GM18502 (cell line): ENCODE measurements around the gene SLAMF8.

ENCODE experiments used
- ATAC-seq: cut with Tn5 transposase; IDR thresholded peaks from one replicate; pipeline ENCODE4 v1.9.1; 2021; ENCODE audit warnings: mild to moderate bottlenecking; ENCODE audit not compliant: unreplicated experiment, poor library complexity

The SLAMF8 gene

DNA sequence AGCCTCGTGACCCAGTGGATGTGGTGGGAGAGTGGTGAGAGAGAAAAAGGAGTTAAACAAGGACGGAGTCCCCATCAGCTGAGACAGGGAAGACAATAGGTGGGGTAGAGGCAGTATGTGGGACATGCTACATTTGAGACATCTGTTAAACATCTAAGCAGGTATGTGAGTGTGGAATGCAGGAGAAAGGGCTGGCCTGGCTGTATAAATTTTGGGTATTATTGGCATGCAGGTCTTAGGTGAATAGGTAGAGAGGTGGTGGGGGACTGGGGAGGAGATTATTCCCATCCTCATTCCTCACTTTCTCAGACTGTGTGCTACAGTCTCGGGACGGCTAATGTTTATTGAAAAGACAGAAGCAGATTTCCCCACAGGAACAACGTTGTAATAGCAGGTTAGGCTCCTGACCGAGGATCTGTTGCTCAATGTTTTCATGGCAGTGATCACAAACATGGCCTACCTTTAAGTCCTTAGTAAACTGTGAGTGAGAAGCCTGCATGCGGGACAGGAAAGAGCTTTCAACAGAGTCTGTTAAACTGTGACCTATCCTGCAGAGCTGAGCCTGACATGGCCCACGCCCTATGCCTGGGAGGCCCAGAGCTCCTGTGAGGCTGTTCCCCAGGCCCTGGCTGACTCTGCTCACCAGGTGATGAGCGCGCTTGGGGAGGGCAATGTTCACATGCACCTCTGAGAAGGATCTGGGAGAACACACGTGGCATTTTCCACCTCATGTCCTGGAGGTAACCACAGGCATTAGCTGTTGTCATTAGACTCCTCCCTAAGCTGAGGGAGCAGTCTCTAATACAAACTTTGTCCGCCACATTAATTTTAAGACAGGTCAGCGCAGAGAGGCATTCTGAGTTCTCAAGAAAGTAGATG, 19.3 kb downstream of the SLAMF8 start:
- no peak for ATAC-seq

DNA sequence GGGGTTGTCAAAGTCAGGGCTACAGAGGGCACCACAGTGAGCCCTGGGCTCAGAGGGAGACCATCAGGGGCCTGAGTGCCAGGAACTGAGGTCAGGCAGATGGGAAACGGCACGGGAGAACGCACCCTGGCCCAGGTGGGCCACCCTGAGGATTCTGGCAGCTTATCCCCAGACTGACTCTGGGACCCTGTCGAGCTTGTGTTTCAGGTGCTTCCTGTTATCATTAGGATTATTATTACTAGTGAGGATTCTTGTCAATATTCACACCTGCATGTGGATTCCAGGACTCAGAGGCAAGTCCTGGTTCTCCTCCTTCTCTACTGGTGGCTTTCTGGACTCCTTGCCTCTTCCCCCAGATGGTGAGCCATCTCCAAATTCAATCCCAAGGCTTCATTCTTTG, 20.6 kb downstream of the SLAMF8 start:
- ATAC-seq = no peak

DNA sequence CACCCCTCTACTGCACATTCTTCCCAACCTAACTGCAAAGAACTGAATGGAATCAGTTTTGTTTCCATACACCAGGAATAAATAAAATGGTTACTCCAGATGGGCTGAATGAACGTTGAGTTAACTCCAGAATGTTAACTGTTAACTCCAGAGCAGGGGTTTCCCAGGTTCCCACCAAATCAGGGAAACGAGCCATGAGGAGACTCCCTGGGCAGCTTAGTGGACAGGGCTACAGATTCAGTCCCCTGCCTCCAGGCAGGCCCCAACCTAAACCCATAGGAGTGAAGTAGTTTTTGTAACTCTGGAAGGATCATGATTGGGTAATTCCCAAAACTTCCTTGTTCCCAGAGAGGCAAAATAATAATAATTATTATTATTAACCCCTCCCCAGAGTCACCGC, 21.7 kb downstream of the SLAMF8 start:
- ATAC-seq = no peak

DNA sequence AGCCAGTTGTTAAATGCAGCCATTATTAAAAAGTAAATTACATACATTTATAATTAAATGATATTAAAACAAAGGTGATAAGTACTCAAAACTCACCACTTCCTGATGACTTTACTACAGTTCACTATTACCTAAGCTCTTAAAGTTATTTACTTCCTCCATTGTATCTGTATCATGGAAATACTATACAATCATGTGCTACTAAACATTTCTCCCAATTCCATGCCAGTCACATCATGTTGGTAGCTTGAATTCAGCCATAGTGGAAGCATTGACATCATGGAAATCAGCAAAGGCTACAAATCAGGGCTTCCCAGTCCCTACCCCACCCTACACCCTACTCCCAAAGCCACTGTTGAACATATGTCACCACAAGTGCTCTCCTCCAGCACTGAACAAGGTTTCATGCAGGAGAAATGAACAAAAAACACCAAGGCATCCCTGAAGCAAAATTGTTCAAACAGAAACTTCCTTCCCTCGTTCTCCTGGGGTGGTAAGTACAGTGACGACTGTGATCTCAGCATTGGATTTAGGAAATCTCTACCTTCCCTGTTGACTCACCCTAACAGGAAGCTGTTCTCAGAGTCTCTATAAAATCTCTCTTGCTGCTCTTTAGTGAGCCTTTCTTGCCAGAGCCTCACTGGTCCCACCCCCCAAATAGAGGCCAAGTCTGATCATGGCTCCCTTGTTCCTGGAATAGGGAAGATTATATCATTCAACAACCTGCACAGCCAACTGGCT, 23.1 kb downstream of the SLAMF8 start:
- no peak for ATAC-seq

DNA sequence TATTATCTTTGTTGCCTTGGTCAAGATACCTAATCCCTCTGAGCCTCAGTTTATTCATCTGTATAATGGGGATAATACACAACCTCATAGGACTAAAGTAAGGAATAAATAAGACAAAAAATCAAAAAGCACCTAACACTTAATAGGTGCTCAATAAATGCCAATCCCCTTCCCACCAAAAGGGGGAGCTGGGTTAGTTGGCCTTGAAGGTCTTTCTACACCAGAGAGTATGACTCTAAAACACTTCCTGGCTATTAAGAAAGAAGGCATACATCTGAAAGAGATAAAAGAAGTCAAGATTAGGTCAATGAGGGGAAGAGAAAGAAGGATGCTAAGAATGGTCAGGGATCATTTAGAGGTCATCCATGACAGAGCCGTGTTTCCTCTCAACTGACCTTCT, 24.7 kb downstream of the SLAMF8 start:
- no peak for ATAC-seq

DNA sequence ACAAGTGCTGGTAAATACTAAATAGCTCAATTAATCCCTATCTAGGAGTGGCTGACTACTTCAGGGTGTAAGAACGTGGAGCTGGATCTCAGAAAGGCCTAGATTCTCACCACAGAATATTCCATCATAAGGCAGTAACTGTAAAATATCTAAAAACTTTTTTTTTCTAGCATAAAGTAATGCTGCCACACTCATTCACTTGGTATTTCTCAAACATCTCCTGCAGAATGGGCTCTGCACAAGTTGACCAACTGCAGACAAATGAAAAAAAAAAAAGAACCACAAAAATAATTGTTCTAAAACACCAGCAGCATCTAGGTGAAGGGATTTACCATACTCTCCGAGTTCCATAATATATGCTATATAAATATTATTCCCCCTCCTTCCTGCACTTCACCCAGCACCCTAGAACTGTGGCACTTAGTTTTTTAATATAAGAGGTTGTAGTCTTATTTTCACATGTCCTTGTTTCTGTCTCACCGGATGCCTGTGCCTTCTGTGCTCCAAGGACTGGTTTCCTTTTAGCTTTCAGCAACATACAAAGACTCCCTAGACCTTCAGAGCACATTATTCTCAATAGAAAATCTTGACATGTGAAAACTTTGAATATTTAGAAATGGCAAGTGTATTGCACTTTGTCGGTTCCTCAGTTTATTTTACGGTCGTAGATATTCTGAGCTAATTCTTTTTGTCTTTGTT, 26.9 kb downstream of the SLAMF8 start:
- no peak for ATAC-seq

DNA sequence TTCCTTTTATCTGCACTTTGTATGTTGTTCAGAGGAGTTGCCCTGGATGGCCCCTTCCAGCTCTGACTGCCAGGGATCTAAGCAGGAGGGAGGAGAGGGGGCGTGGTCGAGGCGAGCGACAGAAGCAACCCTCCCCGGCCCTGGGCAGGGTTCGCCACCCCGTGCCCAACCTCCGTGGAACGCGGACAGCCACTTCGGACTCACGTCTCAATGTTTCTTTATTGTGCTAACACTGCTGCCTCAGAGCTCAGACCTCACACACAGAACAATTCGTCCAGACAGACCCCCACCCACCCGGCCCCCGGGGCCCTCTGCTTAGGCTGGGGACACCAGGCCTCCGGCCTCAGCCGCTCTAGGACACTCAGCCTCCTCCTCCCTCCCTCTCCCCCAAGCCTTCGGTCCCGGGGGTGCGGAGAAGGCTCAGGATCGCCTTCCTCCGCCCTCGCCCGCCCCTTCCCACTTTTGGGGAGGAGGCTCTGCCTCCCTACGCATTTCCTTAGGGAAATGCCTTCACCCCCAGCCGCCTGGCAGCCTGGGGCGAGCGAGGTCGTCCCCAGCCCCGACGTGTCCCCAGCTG, 27.5 kb downstream of the SLAMF8 start:
- peak; percentile 23 for ATAC-seq

DNA sequence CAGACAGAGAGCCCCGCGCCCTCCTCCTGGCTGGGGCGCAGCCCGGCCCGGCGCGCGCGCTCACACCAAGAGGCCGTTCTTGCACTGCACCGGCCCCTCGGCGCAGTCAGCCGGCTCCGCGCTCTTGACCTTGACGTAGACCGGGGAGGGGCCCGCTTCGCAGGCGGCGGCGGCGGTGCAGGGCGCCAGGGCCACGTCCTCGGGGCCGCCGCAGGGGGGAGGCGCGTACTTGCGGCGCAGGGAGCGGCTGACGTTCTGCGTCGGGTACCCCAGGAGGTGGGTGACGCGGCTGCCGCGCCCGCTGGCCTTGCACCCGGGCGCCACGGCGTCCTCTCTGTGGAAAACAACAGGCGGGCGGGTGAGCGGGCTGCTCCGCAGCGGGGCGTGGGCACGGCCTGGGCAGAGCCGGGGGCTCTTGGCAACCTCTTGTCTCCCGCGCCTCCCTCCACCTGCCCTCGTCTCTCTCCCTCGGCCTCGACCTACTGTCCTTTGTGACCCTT, 28.1 kb downstream of the SLAMF8 start:
- peak; percentile 94 for ATAC-seq

DNA sequence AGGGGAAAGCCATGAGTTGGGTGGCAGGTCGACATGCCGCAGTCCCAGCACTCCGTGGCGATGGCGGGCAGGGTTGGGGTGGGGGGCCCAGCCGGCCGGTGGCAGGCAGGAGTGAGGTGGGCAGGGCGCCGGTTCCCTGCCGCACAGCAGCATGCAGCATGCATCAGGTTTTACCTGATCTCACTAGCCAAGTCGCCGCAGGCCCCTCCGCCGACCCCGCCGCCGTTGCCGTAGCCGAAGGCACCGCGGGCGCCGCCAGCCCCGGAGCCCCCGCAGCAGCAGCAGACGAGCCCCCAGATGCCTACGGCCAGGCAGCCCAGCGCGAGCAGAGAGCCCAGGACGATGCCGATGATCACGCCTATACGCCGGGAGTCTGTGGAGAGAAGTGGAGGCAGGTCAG, 29.0 kb downstream of the SLAMF8 start:
- no peak for ATAC-seq

DNA sequence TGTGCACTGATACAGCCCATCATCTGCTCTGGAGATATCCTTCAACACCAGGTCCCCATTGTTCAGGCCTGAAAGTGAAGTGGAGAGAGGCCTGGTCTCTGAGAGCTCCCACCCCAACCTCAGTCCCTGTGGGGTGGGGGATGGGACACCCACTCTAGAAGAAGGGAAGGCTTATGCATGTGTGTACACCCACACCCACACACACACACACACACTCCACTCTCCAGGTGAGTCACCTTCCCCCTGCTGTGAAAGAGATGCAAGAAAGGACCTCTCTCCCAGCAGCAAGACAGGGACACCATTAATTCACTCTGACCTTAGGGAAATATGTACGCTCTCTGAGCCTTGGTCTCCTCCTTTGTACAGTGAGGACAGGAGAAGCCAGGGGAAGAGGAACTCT, 29.9 kb downstream of the SLAMF8 start:
- no peak for ATAC-seq

DNA sequence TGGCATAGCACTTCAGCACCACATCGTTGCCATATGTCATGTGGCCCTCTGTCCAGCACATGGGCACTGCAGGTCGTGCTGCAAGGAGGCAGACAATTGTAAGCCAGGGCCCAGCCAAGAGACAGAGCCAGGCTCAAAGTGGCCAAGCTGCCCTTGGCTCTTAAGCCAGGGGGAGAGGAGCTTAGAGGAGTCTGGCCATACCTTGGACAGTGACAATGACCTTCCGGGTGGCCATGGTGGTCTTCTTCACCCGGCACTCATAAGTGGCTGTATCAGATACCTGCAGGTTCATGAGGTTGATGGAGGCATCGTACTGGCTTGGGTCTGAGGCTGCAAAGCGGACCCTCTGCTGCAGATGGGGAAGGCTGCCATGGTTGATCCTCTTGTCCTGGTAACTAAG, 31.2 kb downstream of the SLAMF8 start:
- ATAC-seq = no peak

DNA sequence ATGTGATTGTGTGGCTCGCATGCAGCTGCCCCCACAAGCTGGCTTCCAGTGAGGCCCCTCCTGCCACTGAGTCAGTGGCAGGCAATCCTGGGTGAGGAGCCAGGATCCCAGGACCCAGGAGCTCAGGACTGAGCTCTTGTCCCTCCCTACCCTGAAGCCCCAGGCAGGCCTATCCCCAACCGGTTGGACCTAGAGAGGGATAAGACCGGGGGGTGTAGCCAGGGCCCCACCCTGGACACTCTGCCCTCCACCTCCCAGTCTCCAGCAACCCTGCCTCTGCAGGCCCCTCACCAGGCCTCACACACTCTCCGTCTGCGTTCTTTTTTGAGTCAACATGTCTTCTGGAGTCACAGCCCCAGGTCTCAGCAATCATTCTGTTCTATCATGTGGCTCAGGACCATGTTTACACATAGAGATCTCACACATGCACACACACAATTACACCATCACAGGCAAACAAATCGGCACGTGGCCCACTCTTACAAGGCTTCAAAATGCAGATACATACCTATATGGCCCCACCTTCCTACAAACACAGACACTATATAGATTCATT, 33.2 kb downstream of the SLAMF8 start:
- no peak for ATAC-seq

DNA sequence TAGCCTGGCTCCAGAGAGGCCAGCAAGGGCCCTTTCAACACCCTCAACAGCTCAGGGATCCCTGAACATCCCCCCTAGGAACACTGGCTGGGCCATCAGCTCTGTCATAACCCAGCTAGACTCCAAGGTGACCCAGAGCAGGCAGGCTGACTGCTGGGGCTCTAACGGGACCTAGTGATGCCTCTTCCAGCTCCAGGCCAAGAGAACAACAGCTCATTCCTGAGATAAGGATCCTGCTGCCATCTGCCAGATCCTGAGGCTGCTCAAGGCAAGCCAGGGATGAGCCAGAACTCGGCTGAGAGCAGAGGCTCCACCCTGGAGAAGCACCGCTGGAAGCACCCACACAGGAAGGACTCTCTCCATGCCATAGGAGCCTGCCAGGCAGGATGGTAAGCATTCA, 33.8 kb downstream of the SLAMF8 start:
- ATAC-seq = no peak

DNA sequence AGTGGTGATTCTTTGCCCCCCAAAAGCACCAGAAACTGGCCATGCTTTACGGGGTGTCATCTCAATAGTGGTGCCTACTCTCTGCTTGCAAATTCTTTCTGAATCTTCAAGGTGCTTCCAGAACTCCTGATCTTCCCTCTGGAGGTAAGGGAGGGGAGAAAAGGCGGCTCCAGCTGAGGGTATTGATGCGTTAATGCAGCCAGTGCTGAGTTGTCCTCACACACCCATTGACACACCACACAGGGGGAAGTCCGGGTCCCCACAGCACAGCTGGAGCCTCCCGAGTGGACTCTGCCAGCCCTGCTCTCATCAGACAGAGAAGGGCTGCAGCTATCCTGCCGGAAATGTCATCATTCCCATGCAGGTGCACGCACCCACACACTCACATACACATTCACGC, 34.5 kb downstream of the SLAMF8 start:
- ATAC-seq = no peak

DNA sequence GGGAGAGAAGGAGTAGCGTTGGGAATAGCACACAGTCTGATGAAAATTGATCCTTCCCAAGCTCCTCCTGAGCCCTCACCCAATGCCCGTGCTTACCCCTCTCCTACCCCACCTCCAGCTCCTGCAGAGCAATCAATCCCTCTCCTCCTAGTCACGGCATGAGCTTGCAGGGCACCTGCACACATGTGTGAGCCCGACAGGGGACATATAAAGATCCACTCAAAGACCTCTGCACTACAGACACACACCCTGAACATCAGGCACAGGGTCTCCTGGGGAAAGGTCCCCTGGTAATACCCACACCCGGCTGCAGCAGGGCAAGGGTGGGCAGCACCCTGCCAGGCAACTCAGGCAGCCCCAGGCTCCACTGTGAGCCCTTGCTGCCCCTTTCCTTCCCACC, 35.4 kb downstream of the SLAMF8 start:
- no peak for ATAC-seq

DNA sequence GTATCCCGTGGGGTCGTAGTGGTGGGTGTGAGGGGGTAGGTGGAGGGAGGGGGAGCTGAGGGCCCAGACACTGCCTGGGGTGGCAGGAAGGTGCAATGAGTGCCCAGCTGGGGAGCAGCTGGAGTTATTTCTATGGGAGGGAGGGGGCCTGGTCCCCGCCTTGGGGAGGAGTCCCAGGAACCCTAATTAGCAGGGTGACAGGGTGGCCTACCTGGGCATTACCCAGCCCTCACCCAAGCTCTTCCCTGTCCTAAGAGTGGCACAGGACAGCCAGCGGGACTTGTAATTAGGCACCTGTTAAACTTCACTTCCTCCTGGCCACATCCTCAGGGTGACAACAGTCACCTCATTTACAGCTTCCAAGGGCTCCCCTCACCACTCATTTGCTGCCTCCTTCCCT, 35.9 kb downstream of the SLAMF8 start, which contains the start of gene VSIG8:
Gene VSIG8, minus strand, starts transcription at position 101 of the 400 bp plus-strand sequence. CDS start 136 bp downstream, outside the sequence.
- ATAC-seq = no peak

DNA sequence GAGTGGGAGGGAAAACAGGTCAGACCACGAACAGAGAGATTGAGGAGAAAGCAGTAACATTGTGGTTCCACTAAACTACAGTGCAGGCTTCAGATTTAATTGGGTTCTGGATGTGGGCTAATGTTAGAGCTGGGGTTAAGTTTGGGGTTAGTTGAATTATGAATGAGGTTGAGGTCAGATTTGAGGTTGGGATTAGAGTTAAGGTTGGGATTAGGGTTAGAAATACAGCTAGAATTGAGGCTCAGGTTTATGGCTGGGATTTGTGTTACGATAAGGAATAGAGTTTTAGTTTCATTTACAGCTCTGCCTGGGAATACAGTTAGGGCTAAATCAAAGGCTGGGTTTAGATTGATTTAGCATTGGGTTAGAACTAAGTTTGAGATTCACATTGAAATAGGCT, 37.6 kb downstream of the SLAMF8 start:
- ATAC-seq = no peak

DNA sequence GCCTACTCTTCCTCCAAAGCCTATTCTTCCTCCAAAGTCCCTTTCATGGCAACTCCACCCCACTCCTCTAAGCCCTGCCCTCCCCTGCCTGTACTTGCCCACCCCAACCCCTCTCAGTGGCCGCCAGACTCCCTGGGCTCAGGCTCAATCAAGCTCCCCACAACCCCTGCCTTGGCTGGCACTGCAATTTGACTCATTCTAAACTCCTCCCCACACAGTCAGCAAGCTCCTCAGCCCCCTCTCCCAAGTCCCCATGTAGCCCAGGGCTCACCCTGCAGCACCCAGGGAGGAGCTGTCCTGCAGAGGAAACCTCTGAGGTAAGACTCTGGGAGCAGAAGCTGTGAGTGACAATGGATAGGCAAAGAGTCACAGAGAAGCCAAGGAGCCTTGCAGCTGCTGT, 39.4 kb downstream of the SLAMF8 start:
- ATAC-seq = no peak

DNA sequence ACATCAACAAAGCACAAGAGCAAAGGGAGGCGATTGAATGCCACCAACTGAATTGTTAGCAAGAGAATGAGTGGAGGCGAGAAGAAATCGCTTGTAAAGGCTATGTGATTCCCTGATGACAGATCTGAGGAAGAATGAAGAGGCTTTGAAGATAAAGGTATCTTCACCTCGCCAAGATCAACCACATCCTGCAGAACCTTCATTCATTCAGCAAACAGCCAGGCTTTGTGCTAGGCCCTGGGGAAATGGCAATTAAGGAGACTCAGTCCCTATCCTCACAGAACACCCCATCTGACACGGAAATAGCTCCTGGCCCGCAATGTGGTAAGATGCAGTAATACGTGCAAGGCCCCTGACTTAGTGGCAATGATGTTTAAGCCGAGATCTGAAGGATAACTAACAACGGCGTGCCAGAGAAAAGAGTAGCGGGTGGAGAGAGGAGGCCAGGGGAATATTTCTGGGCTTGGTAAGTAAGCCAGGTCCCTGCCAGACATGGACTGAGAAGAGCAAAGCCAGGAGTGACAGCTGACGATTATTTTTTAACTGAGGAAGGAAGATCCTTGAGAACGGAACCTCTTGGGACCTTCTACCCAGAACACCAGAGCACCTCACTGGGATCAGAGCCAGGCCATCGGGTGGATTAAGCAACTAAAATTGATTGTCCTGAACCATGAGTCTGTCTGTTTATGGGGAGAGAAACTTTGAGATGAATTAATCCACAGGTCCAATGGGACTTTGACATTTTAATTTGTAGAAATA, 40.4 kb downstream of the SLAMF8 start:
- no peak for ATAC-seq

DNA sequence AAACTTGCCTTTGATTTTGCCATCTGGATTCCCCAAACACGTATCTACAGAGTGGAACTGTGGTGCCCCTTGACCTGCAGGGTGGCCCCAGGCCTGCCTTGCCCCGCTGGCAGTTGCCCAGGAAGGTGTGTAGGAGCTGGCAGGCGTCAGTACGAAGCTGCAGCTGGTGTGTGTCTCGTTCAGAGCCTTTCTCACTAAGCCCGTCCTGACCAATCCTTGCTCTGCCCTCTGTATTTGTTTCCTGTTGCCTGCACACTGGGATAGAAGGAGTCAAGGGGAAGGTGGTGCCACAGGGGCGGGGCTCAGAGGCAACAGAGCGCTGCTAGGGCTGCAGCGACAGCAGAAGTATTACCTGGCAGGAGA, 41.0 kb downstream of the SLAMF8 start:
- no peak for ATAC-seq
